GM23248 (cell line): ENCODE data around the gene CCDC92. TPM values are rescaled to one million over a fixed set of nuclear protein-coding genes. Genes with fewer than 3 reads are reported as not detected.

Experiments
- DNase-seq: peaks from one replicate; pipeline ENCODE4 v3.0.0-alpha.2; 2015
- H2AFZ ChIP-seq: fragments of 200-600 bp; sonication (generic); 2 replicates; pipeline ENCODE4 v1.6.1; 2016; ENCODE audit warnings: antibody characterized with exemption
- H3F3A ChIP-seq: fragments of 200-600 bp; sonication (generic); 2 replicates; pipeline ENCODE4 v1.6.1; 2016; ENCODE audit warnings: mild to moderate bottlenecking, antibody characterized with exemption, mixed run types; ENCODE audit not compliant: insufficient read depth
- H3K27ac ChIP-seq: fragments of 200-600 bp; sonication (generic); 2 replicates; pipeline ENCODE4 v1.5.1; 2016; ENCODE audit warnings: mild to moderate bottlenecking
- H3K27me3 ChIP-seq: fragments of 200-600 bp; sonication (generic); replicated peaks from 2 replicates; pipeline ENCODE4 v1.6.1; 2016; ENCODE audit warnings: mild to moderate bottlenecking; ENCODE audit not compliant: insufficient read depth
- H3K36me3 ChIP-seq: fragments of 200-600 bp; sonication (generic); 2 replicates; pipeline ENCODE4 v1.6.1; 2016; ENCODE audit warnings: low read depth, mild to moderate bottlenecking
- H3K4me1 ChIP-seq: fragments of 200-600 bp; sonication (generic); 2 replicates; pipeline ENCODE4 v1.6.1; 2016; ENCODE audit warnings: mild to moderate bottlenecking; ENCODE audit not compliant: insufficient read depth
- H3K4me2 ChIP-seq: fragments of 200-600 bp; sonication (generic); one replicate; pipeline ENCODE4 v1.6.1; 2016; ENCODE audit warnings: mild to moderate bottlenecking; ENCODE audit not compliant: unreplicated experiment
- H3K4me3 ChIP-seq: fragments of 200-600 bp; sonication (generic); 2 replicates; pipeline ENCODE4 v1.5.1; 2016; ENCODE audit warnings: mild to moderate bottlenecking
- H3K79me2 ChIP-seq: fragments of 200-600 bp; sonication (generic); 2 replicates; pipeline ENCODE4 v1.6.1; 2016; ENCODE audit warnings: mild to moderate bottlenecking; ENCODE audit not compliant: insufficient read depth
- H3K9ac ChIP-seq: fragments of 200-600 bp; sonication (generic); 2 replicates; pipeline ENCODE4 v1.6.1; 2016; ENCODE audit warnings: mild to moderate bottlenecking
- H3K9me2 ChIP-seq: fragments of 200-600 bp; sonication (generic); 2 replicates; pipeline ENCODE4 v1.6.1; 2016; ENCODE audit warnings: mixed run types, mild to moderate bottlenecking, moderate library complexity; ENCODE audit not compliant: insufficient read depth
- H3K9me3 ChIP-seq: fragments of 200-600 bp; sonication (generic); one replicate; pipeline ENCODE4 v1.6.1; 2017; ENCODE audit warnings: low read depth
- H4K20me1 ChIP-seq: fragments of 200-600 bp; sonication (generic); 2 replicates; pipeline ENCODE4 v1.6.0; 2016; ENCODE audit not compliant: insufficient read depth
- EZH2 ChIP-seq: fragments of 200-600 bp; sonication (generic); IDR thresholded peaks from 2 replicates; pipeline ENCODE4 v1.6.1; 2018; ENCODE audit warnings: antibody characterized with exemption, mild to moderate bottlenecking; ENCODE audit not compliant: insufficient read depth, poor library complexity, severe bottlenecking
- EZH2phosphoT487 ChIP-seq: fragments of 200-600 bp; sonication (generic); IDR thresholded peaks from 2 replicates; pipeline ENCODE4 v1.6.1; 2018; ENCODE audit warnings: antibody characterized with exemption, moderate library complexity, mild to moderate bottlenecking, low read depth; ENCODE audit not compliant: insufficient read depth
- WGBS, 2 experiments: methylation state at CpG; one replicate each; pipeline ENCODE4 v1.1.6; 2015 to 2017; ENCODE audit warnings: low lambda C conversion rate in 2 of 2, low coverage in 1 of 2; ENCODE audit errors: missing lambda C conversion rate in 2 of 2; 5-methylcytosine and 5-hydroxymethylcytosine counted together
- in situ Hi-C: fragments of 300-500 bp; cut with MboI; formaldehyde crosslinking; loops from 2 replicates; pipeline ENCODE4 v1.15.0; 2020
- polyA plus RNA-seq: library from polyadenylated mRNA; unstranded; fragments of >200 nt; fragmentation: Nextera tagmentation; extraction: Ambion mirVana; gene quantifications from 2 replicates; pipeline ENCODE4 v1.2.1, GENCODE V29; 2016
- total RNA-seq: library from RNA; depleted of rRNA; stranded (reverse); fragments of >200 nt; shearing (Covaris generic); gene quantifications from 2 replicates; pipeline ENCODE4 v1.2.3, GENCODE V29; 2014

The CCDC92 gene
- total and polyA plus RNA-seq, 2 experiments from 2014 or later: 20.3 to 49.5 TPM

DNA sequence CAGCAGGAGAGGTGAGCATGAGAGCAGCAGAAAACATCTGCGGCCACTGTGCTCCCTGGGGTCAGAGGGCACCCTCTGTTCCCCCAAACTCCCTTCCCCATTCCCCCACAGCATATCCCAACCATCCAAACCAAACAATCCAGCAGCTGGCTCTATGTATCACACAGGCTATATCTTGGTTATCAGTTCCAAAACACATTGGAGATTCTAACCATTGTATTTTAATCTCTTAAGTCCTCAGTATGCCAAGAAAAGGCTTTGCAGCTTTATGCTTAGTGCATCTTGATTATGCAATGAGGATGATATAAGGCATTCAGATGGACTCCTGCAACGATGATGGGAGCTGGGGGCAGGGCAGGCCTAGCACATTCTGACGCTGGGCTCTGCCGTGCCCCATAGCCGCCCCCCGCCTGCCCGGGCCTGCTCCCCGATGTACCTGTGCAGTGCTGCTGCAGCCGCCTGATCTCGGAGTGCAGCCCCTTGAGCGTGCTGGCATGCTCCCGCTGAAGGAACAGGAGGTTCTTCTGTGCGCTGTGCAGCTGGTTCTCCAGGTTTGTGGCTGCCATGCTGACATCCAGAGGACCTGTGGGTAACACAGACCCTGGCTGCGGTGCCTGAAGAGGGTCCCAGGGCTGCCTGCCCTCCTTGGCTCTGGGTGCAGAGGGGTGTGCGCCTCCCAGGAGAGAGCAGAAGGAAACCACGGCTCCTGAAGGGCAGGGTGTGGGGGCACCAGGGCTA is 29.6 kb downstream of the CCDC92 start:
- no peak overlapping the region for H2AFZ ChIP-seq
- in situ Hi-C loops: no loop called here
- H3K36me3 ChIP-seq: peaks cover 8% of the 10 kb centered on the region
- no peak for DNase-seq
- peaks cover 7% of the 10 kb centered on the region for H3K4me1 ChIP-seq
- H3K27ac ChIP-seq: peak overlapping the region; percentile 59
- 92 to 93% methylated on average over 16 of the region's 16 CpGs for WGBS, 2 experiments
- H3K9me2 ChIP-seq: no peaks in the 10 kb centered on the region
- H3K9ac ChIP-seq: peak overlapping the region; percentile 46
- H4K20me1 ChIP-seq: no peaks in the 10 kb centered on the region
- no peaks in the 10 kb centered on the region for H3K27me3 ChIP-seq
- peak overlapping the region; percentile 59 for H3K4me2 ChIP-seq
- H3K79me2 ChIP-seq: no peaks in the 10 kb centered on the region
- no peaks in the 10 kb centered on the region for H3K9me3 ChIP-seq
- H3K4me3 ChIP-seq: no peak overlapping the region
- peaks cover 14% of the 10 kb centered on the region for H3F3A ChIP-seq
- TF ChIP-seq EZH2 (no peak), EZH2phosphoT487 (no peak)

DNA sequence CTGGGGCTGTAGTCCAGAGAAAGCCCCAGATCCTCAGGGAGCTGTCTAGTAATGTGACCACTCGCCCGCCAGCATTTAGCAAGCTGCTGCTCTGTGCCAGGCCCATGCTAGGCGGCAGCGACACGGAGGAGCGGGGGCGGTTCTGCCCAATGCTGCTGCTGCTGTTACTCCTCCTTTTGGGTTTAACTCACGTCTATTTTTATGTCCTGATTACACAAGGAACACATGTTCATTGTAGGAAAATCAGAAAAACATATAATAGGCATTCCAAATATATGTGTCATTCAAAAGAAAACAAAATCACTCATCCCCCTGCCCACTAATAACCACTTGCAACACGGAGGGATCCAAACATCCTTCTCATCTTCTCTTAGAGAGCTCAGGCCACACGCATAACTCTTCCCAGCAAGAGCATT is 30.4 kb downstream of the CCDC92 start:
- H3K27ac ChIP-seq: peak overlapping the region; percentile 59
- peak overlapping the region; percentile 46; the same call in 1 of the 2 replicates for H3K9ac ChIP-seq
- peaks cover 14% of the 10 kb centered on the region for H3F3A ChIP-seq
- H3K4me1 ChIP-seq: peaks cover 7% of the 10 kb centered on the region
- 36 to 44% methylated on average over 10 of the region's 10 CpGs for WGBS, 2 experiments
- in situ Hi-C loops: no loop called here
- peaks cover 8% of the 10 kb centered on the region for H3K36me3 ChIP-seq
- no peaks in the 10 kb centered on the region for H3K9me3 ChIP-seq
- no peaks in the 10 kb centered on the region for H4K20me1 ChIP-seq
- no peaks in the 10 kb centered on the region for H3K27me3 ChIP-seq
- H3K4me2 ChIP-seq: peak overlapping the region; percentile 59
- H3K4me3 ChIP-seq: no peak overlapping the region
- DNase-seq: peak; percentile 85
- TF ChIP-seq EZH2 (no peak), EZH2phosphoT487 (0 out of 2 replicates have a peak, but pooled peaks have one; percentile 47)
- H3K9me2 ChIP-seq: no peaks in the 10 kb centered on the region
- H3K79me2 ChIP-seq: no peaks in the 10 kb centered on the region
- no peak overlapping the region for H2AFZ ChIP-seq

DNA sequence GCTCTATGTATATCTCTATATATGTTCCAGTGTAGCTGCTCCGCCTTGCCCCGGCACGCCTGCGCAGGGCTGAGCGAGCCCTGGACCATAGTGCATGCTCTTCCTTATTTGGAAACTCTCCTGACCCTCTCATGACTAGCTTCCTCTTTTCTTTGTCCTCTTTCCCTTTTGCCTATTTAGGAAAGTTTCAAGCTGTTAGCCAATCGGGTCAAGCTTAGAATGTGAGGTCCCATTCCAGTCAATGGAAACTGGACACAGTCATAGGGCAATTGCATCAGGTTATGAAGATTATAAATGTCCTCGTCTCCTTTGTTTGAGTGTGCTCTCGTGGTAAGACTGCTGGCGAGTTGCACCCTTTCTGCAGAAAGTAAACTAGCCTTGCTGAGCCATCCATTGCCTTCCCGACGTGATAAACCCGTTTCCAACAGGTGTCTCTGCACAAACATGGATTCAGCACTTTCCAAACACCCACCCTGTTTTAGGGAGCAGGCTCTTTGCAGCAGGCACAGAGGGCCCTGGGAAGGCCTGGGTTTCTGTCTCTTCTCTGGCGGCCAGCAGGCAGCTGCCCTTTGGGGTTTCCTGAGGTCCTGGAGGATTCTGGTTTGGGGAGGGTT is 30.9 kb downstream of the CCDC92 start:
- 0 out of 2 replicates have a peak overlapping the region, but pooled peaks have one; percentile 26 for H3K9ac ChIP-seq
- no peak overlapping the region for H3K4me2 ChIP-seq
- H3K36me3 ChIP-seq: peaks cover 8% of the 10 kb centered on the region

DNA sequence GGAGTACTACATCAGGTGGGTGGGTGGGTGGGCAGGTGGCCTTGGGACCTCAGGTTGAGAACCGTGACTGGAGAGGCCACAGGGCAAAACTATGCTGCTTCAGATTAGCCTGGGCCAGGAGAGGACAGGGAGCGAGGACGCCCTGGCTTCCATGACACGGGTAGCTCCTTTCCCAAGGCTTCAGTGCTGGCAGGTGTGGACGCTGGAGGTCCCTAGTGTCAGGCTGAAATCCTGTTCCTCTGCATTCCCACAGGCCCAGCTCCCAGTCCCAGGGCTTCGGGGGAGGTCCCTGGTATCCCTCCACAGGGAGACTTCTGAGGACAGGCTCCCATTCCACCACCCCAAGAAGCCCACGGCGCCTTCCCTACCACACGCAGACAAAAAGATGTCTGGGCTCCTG is 31.6 kb downstream of the CCDC92 start:
- no peak overlapping the region for H3K27ac ChIP-seq
- H3K79me2 ChIP-seq: no peaks in the 10 kb centered on the region
- H3K36me3 ChIP-seq: peaks cover 12% of the 10 kb centered on the region
- no peaks in the 10 kb centered on the region for H3K27me3 ChIP-seq
- in situ Hi-C loops: no loop called here
- no peaks in the 10 kb centered on the region for H3K9me3 ChIP-seq
- peaks cover 7% of the 10 kb centered on the region for H3K4me1 ChIP-seq
- TF ChIP-seq EZH2phosphoT487 (no peak), EZH2 (no peak)
- no peaks in the 10 kb centered on the region for H3K9me2 ChIP-seq
- no peak for DNase-seq
- H4K20me1 ChIP-seq: no peaks in the 10 kb centered on the region
- no peak overlapping the region for H3K4me2 ChIP-seq
- peaks cover 14% of the 10 kb centered on the region for H3F3A ChIP-seq
- H3K9ac ChIP-seq: no peak overlapping the region
- no peak overlapping the region for H3K4me3 ChIP-seq
- no peak overlapping the region for H2AFZ ChIP-seq
- 95% methylated on average over 8 to 9 of the region's 9 CpGs for WGBS, 2 experiments

More for the DNA sequence above, 30.9 kb downstream of the CCDC92 start:
- Histone ChIP-seq H3K79me2 (no peaks in the 10 kb centered on the region), H3K9me2 (no peaks in the 10 kb centered on the region), H3K27me3 (no peaks in the 10 kb centered on the region), H4K20me1 (no peaks in the 10 kb centered on the region), H3K4me1 (peaks cover 7% of the 10 kb centered on the region), H2AFZ (no peak overlapping the region), H3K27ac (peak overlapping the region; percentile 35), H3F3A (peaks cover 14% of the 10 kb centered on the region), H3K4me3 (no peak overlapping the region), H3K9me3 (no peaks in the 10 kb centered on the region)
- DNase-seq: no peak
- 97 to 98% methylated on average over 13 of the region's 13 CpGs for WGBS, 2 experiments
- TF ChIP-seq EZH2: no peak
- in situ Hi-C loops: no loop called here
